Gastrocnemius medialis (tissue), 4 donors: ENCODE measurements around the gene PCK2.

ENCODE experiments used
- POLR2A ChIP-seq, 2 donors: fragments of 450-650 bp; IDR thresholded peaks; one replicate each; pipeline ENCODE4 v1.6.1; 2017; ENCODE audit warnings: antibody characterized with exemption in 2 of 2, mild to moderate bottlenecking in 2 of 2, moderate library complexity in 2 of 2
- TF ChIP-seq, protein P1 (sequence below), 5 experiments: fragments of 450-650 bp in 3 of 5; fragments of 200-600 bp in 2 of 5; sonication (generic) in 2 of 5; IDR thresholded peaks in 4 of 5; conservative IDR thresholded peaks in 1 of 5; 1 replicate in 4 of 5; 2 replicates in 1 of 5; pipeline ENCODE4 v1.5.1; 2016 to 2019; ENCODE audit warnings: antibody characterized with exemption in 5 of 5, mild to moderate bottlenecking in 3 of 5, moderate library complexity in 3 of 5

DNA sequence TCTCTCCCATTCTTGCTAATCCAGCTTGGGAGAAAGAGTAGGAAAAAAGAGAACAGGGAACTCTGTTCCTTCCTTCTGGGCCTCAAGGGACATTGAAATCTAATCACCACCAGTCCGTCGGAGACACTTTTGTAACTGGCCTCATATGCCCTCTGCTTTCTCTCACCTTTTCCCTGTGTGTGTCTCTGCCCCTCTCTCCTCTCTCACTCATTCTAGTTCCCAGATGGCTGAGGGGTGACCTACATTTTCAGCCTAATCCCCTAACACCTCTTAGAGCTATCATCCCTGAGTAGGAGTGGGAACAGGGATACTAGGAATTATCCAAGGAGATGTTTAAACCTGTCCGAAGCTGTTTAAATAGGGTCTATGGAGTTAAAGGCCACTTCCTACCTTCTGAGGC is 8.9 kb upstream of the PCK2 start:
- TF ChIP-seq, protein P1, sequence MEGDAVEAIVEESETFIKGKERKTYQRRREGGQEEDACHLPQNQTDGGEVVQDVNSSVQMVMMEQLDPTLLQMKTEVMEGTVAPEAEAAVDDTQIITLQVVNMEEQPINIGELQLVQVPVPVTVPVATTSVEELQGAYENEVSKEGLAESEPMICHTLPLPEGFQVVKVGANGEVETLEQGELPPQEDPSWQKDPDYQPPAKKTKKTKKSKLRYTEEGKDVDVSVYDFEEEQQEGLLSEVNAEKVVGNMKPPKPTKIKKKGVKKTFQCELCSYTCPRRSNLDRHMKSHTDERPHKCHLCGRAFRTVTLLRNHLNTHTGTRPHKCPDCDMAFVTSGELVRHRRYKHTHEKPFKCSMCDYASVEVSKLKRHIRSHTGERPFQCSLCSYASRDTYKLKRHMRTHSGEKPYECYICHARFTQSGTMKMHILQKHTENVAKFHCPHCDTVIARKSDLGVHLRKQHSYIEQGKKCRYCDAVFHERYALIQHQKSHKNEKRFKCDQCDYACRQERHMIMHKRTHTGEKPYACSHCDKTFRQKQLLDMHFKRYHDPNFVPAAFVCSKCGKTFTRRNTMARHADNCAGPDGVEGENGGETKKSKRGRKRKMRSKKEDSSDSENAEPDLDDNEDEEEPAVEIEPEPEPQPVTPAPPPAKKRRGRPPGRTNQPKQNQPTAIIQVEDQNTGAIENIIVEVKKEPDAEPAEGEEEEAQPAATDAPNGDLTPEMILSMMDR (IDR thresholded peaks at IDR 0.05 in 4 of 5, conservative IDR thresholded peaks at IDR 0.05 in 1 of 5), result no peak
- no peak for TF ChIP-seq POLR2A (IDR thresholded peaks at IDR 0.05)
